MM.1S (cell line): Measurements from ENCODE around the gene PSME2.

Experiments
- DNase-seq: peaks from one replicate; pipeline ENCODE4 v3.0.0-alpha.2; 2015
- H2AFZ ChIP-seq: fragments of 300-600 bp; sonication (generic); 2 replicates; pipeline ENCODE4 v1.6.0; 2016; ENCODE audit warnings: antibody characterized with exemption, low read length
- H3F3A ChIP-seq: fragments of 300-600 bp; sonication (generic); 2 replicates; pipeline ENCODE4 v1.6.1; 2016; ENCODE audit warnings: mild to moderate bottlenecking, antibody characterized with exemption, low read length, moderate library complexity, mixed read lengths; ENCODE audit not compliant: insufficient read depth
- H3K27ac ChIP-seq: fragments of 300-600 bp; sonication (generic); 2 replicates; pipeline ENCODE4 v1.5.1; 2016; ENCODE audit warnings: mild to moderate bottlenecking, low read length
- H3K27me3 ChIP-seq: fragments of 300-600 bp; sonication (generic); replicated peaks from 2 replicates; pipeline ENCODE4 v1.6.0; 2016; ENCODE audit warnings: low read length; ENCODE audit not compliant: insufficient read depth
- H3K36me3 ChIP-seq: fragments of 300-600 bp; sonication (generic); replicated peaks from 2 replicates; pipeline ENCODE4 v1.6.1; 2016; ENCODE audit warnings: mild to moderate bottlenecking, low read length, mixed read lengths; ENCODE audit not compliant: insufficient read depth
- H3K4me1 ChIP-seq: fragments of 300-600 bp; sonication (generic); 2 replicates; pipeline ENCODE4 v1.6.1; 2016; ENCODE audit warnings: low read length, mixed read lengths
- H3K4me2 ChIP-seq: fragments of 300-600 bp; sonication (generic); 2 replicates; pipeline ENCODE4 v1.6.0; 2016; ENCODE audit warnings: low read depth, low read length
- H3K4me3 ChIP-seq: fragments of 300-600 bp; sonication (generic); 2 replicates; pipeline ENCODE4 v1.5.1; 2016; ENCODE audit warnings: low read length, mixed read lengths
- H3K79me2 ChIP-seq: fragments of 300-600 bp; sonication (generic); 2 replicates; pipeline ENCODE4 v1.6.1; 2016; ENCODE audit warnings: mixed run types, low read length, mixed read lengths
- H3K9ac ChIP-seq: fragments of 300-600 bp; sonication (generic); 2 replicates; pipeline ENCODE4 v1.6.1; 2016; ENCODE audit warnings: low read length, mixed read lengths
- H3K9me2 ChIP-seq: fragments of 300-600 bp; sonication (generic); replicated peaks from 2 replicates; pipeline ENCODE4 v1.6.1; 2016; ENCODE audit warnings: mild to moderate bottlenecking, low read length, mixed read lengths; ENCODE audit not compliant: insufficient read depth
- H3K9me3 ChIP-seq: fragments of 300-600 bp; sonication (generic); replicated peaks from 2 replicates; pipeline ENCODE4 v1.6.1; 2016; ENCODE audit warnings: mild to moderate bottlenecking, low read length, mixed read lengths; ENCODE audit not compliant: insufficient read depth
- H4K20me1 ChIP-seq: fragments of 300-600 bp; sonication (generic); 2 replicates; pipeline ENCODE4 v1.6.1; 2016; ENCODE audit warnings: mild to moderate bottlenecking, low read length, moderate library complexity, mixed read lengths; ENCODE audit not compliant: insufficient read depth
- EZH2 ChIP-seq: fragments of 300-600 bp; sonication (generic); optimal IDR thresholded peaks from 2 replicates; pipeline ENCODE3; 2017; ENCODE audit warnings: low read depth, mild to moderate bottlenecking, antibody characterized with exemption, low read length, mixed read lengths
- EZH2phosphoT487 ChIP-seq: fragments of 300-600 bp; sonication (generic); IDR thresholded peaks from 2 replicates; pipeline ENCODE4 v1.6.1; 2018; ENCODE audit warnings: antibody characterized with exemption, low read length
- TF ChIP-seq, protein P1 (sequence below): fragments of 300-600 bp; sonication (generic); IDR thresholded peaks from 2 replicates; pipeline ENCODE4 v1.5.1; 2016; ENCODE audit warnings: antibody characterized with exemption, low read length, mixed read lengths

PSME2 gene

GRCh38 chr14:24133735-24134134 is 12.7 kb downstream of the PSME2 start:
- 0 out of 2 replicates have a peak, but pooled peaks cover 2% of the 10 kb centered on the region for H3K4me1 ChIP-seq

DNA sequence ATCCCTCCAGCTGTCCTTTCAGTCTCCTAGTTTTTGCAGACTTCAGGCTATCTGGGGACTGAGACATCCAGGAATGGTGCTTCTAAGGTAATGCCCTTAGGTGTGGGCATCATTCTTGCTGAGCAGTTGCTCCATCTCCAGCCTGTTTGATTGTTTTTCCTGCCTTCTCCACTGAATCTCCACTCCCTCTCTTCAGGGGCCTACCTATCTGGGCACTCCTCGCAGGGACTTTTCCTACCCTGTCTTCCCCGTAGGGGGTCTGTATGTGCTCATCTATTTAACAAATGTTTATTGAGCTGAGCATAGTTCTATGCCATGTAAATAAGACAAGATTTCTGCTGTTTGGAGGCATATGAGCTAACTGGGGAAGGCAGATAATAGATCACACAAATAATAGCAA is 13.4 kb downstream of the PSME2 start:
- TF ChIP-seq, protein P1, sequence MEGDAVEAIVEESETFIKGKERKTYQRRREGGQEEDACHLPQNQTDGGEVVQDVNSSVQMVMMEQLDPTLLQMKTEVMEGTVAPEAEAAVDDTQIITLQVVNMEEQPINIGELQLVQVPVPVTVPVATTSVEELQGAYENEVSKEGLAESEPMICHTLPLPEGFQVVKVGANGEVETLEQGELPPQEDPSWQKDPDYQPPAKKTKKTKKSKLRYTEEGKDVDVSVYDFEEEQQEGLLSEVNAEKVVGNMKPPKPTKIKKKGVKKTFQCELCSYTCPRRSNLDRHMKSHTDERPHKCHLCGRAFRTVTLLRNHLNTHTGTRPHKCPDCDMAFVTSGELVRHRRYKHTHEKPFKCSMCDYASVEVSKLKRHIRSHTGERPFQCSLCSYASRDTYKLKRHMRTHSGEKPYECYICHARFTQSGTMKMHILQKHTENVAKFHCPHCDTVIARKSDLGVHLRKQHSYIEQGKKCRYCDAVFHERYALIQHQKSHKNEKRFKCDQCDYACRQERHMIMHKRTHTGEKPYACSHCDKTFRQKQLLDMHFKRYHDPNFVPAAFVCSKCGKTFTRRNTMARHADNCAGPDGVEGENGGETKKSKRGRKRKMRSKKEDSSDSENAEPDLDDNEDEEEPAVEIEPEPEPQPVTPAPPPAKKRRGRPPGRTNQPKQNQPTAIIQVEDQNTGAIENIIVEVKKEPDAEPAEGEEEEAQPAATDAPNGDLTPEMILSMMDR: no peak
- TF ChIP-seq EZH2: no peak
- no peak for TF ChIP-seq EZH2phosphoT487
- Histone ChIP-seq H3F3A (0 out of 2 replicates have a peak, but pooled peaks cover 2% of the 10 kb centered on the region), H2AFZ (no peak overlapping the region), H3K4me2 (no peak overlapping the region), H3K79me2 (peaks cover 20% of the 10 kb centered on the region), H4K20me1 (no peaks in the 10 kb centered on the region), H3K9me2 (no peaks in the 10 kb centered on the region), H3K9me3 (no peaks in the 10 kb centered on the region), H3K36me3 (no peaks in the 10 kb centered on the region), H3K4me3 (no peak overlapping the region), H3K27ac (no peak overlapping the region), H3K4me1 (0 out of 2 replicates have a peak, but pooled peaks cover 2% of the 10 kb centered on the region), H3K9ac (no peak overlapping the region), H3K27me3 (no peaks in the 10 kb centered on the region)
- no peak for DNase-seq

More at GRCh38 chr14:24133735-24134134, 12.7 kb downstream of the PSME2 start:
- no peak for DNase-seq
- TF ChIP-seq EZH2 (no peak), EZH2phosphoT487 (no peak)
- TF ChIP-seq, protein P1: no peak
- no peak overlapping the region for H3K9ac ChIP-seq
- H3F3A ChIP-seq: 0 out of 2 replicates have a peak, but pooled peaks cover 2% of the 10 kb centered on the region
- H3K36me3 ChIP-seq: 0 out of 2 replicates have a peak, but pooled peaks cover 2% of the 10 kb centered on the region
- no peak overlapping the region for H3K4me2 ChIP-seq
- no peaks in the 10 kb centered on the region for H3K27me3 ChIP-seq
- no peaks in the 10 kb centered on the region for H3K9me2 ChIP-seq
- no peak overlapping the region for H3K4me3 ChIP-seq
- H3K79me2 ChIP-seq: peaks cover 26% of the 10 kb centered on the region
- H3K9me3 ChIP-seq: no peaks in the 10 kb centered on the region
- no peak overlapping the region for H3K27ac ChIP-seq
- no peak overlapping the region for H2AFZ ChIP-seq
- no peaks in the 10 kb centered on the region for H4K20me1 ChIP-seq

DNA sequence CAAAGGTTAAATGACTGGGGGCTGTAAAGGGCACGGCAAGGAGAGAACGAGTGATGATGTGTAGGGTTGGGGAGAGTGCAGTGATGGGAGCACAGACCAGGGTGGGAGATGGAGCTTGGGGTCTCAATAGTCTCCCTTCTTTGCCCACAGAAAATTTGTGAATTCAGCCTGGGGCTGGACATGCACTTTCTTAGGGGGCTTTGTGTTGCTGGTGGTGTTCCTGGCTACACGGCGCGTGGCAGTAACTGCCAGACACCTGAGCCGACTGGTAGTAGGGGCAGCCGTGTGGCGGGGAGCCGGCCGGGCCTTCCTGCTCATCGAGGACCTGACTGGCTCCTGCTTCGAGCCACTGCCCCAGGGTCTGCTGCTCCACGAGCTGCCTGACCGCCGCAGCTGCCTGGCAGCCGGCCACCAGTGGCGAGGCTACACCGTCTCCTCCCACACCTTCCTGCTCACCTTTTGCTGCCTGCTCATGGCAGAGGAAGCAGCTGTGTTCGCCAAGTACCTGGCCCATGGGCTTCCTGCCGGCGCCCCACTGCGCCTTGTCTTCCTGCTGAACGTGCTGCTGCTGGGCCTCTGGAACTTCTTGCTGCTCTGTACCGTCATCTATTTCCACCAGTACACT is 14.2 kb downstream of the PSME2 start:
- Histone ChIP-seq H3K79me2 (peaks cover 12% of the 10 kb centered on the region), H3K27me3 (no peaks in the 10 kb centered on the region), H3K4me1 (0 out of 2 replicates have a peak, but pooled peaks cover 1% of the 10 kb centered on the region), H3K9ac (no peak overlapping the region), H3F3A (0 out of 2 replicates have a peak, but pooled peaks cover 2% of the 10 kb centered on the region), H3K27ac (no peak overlapping the region), H3K9me2 (no peaks in the 10 kb centered on the region), H3K9me3 (no peaks in the 10 kb centered on the region), H2AFZ (no peak overlapping the region), H4K20me1 (no peaks in the 10 kb centered on the region), H3K4me2 (no peak overlapping the region), H3K36me3 (no peaks in the 10 kb centered on the region), H3K4me3 (no peak overlapping the region)
- TF ChIP-seq EZH2 (no peak), EZH2phosphoT487 (no peak)
- TF ChIP-seq, protein P1: no peak
- no peak for DNase-seq
